ENCODE measurements around the gene IL6. TPM values are rescaled to one million over a fixed set of nuclear protein-coding genes. Genes with fewer than 3 reads are reported as not detected.

IL6 gene
- total RNA-seq, 6 experiments from 2014 or later = 0.80 to 1.9 TPM; not detected in 4

- 69% methylated on average over 5 of the region's 5 CpGs for whole genome bisulfite sequencing (ENCODE audit: insufficient coverage, low coverage, low lambda C conversion rate, missing lambda C conversion rate)
- Histone ChIP-seq H3K36me3 (no peaks in the 10 kb centered on the region), H3K4me1 (peaks cover 0 to 12% (median 0%) of the 10 kb centered on the region in 4 donors), H3K9me3 (no peaks in the 10 kb centered on the region), H3K27me3 (no peaks in the 10 kb centered on the region), H3K4me3 (no peak overlapping the region), H3K27ac (no peak overlapping the region)
- no peak for TF ChIP-seq CTCF (IDR thresholded peaks at IDR 0.05)
- TF ChIP-seq POLR2A (IDR thresholded peaks at IDR 0.05) = no peak
- ATAC-seq (no peak), DNase-seq (no peak)
- intact Hi-C loops (cut with DNase I) = no loop called here
Observed at GRCh38 chr7:22694597-22695207, 32.3 kb upstream of the IL6 start.

GRCh38 chr7:22695476-22696132 lies 31.4 kb upstream of the IL6 start:
- H3K27me3 ChIP-seq = no peaks in the 10 kb centered on the region
- DNase-seq = no peak
- TF ChIP-seq POLR2A (IDR thresholded peaks at IDR 0.05) (no peak), CTCF (IDR thresholded peaks at IDR 0.05) (no peak)
- intact Hi-C loops (cut with DNase I) = no loop called here
- H3K4me1 ChIP-seq = peaks cover 0 to 12% (median 0%) of the 10 kb centered on the region in 4 donors
- H3K4me3 ChIP-seq = no peak overlapping the region
- no peak for ATAC-seq
- H3K27ac ChIP-seq = no peak overlapping the region
- no peaks in the 10 kb centered on the region for H3K36me3 ChIP-seq
- H3K9me3 ChIP-seq = no peaks in the 10 kb centered on the region
- WGBS (ENCODE audit: insufficient coverage, low coverage, low lambda C conversion rate, missing lambda C conversion rate) = 69% methylated on average over 3 of the region's 5 CpGs

- 82% methylated on average over 3 of the region's 4 CpGs for WGBS (ENCODE audit: insufficient coverage, low coverage, low lambda C conversion rate, missing lambda C conversion rate)
- no peaks in the 10 kb centered on the region for H3K36me3 ChIP-seq
- DNase-seq = no peak
- no peaks in the 10 kb centered on the region for H3K27me3 ChIP-seq
- TF ChIP-seq CTCF (IDR thresholded peaks at IDR 0.05) = no peak
- TF ChIP-seq POLR2A (IDR thresholded peaks at IDR 0.05) = no peak
- H3K9me3 ChIP-seq = no peaks in the 10 kb centered on the region
- no peak overlapping the region for H3K4me3 ChIP-seq
- H3K4me1 ChIP-seq = peaks cover 0 to 12% (median 0%) of the 10 kb centered on the region in 4 donors
- no peak overlapping the region for H3K27ac ChIP-seq
- peak in 1 of 4 donors; percentile 20 for ATAC-seq
- intact Hi-C loops (cut with DNase I) = no loop called here
Observed at GRCh38 chr7:22696541-22697228, 30.3 kb upstream of the IL6 start.

DNA sequence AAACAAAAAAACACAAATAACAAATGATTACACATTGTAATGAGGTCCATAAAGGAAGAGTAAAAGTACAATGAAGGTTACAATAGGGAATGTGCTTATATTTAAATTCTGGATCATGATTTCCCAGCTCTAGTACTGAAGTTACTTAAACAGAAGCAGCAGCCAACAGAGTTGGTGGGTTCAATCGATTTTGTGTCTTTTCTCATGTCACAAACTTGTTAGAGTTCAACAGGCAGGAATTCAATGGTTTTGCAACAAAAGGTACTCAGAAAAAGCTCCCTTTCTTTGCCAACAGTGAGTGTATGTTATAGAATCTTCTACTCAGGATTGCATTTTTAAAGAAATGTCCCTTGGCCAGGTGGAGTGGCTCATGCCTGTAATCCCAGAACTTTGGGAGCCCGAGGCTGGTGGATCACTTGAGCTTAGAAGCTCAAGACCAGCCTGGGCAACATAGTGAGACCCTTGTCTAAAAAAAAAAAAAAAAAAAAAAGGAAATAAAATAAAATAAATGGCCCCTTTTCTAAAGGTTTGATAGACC lies 29.6 kb upstream of the IL6 start:
- Histone ChIP-seq H3K27ac (no peak overlapping the region), H3K4me3 (no peak overlapping the region), H3K36me3 (no peaks in the 10 kb centered on the region), H3K27me3 (no peaks in the 10 kb centered on the region), H3K9me3 (no peaks in the 10 kb centered on the region), H3K4me1 (peaks cover 0 to 12% (median 0%) of the 10 kb centered on the region in 4 donors)
- WGBS (ENCODE audit: insufficient coverage, low coverage, low lambda C conversion rate, missing lambda C conversion rate) = 33% methylated on average over 2 of the region's 2 CpGs
- peak in 3 of 4 donors; percentile 42 to 73 (median 47) for ATAC-seq
- intact Hi-C loops (cut with DNase I) = no loop called here
- DNase-seq = no peak
- no peak for TF ChIP-seq POLR2A (IDR thresholded peaks at IDR 0.05)
- TF ChIP-seq CTCF (IDR thresholded peaks at IDR 0.05) = no peak

Data from right lobe of liver (tissue), 6 donors.